Myocyte (in vitro differentiated cells): ENCODE measurements around the gene DRD2. TPM values are rescaled to one million over a fixed set of nuclear protein-coding genes. Genes with fewer than 3 reads are reported as not detected.

ENCODE experiments used
- DNase-seq: peaks from one replicate; pipeline ENCODE4 v3.0.0-alpha.2; 2012; ENCODE audit warnings: low read depth
- microRNA-seq: library from miRNA; unstranded; fragments of <30 nt; microRNA quantifications from one replicate; pipeline ENCODE4, GENCODE V29; 2016
- total RNA-seq: library from RNA; depleted of rRNA; stranded (reverse); fragments of >200 nt; gene quantifications from 2 replicates; pipeline ENCODE4 v1.2.3, GENCODE V29; 2014

DRD2 gene
- total RNA-seq, 1 donor from 2014 or later: 0.11 TPM

- no peak for DNase-seq
Observed at GRCh38 chr11:113373981-113374560, 101.1 kb downstream of the DRD2 start.

- DNase-seq: peak; percentile 63
Observed at GRCh38 chr11:113373306-113373705, 101.9 kb downstream of the DRD2 start.

GRCh38 chr11:113372309-113372708 lies 102.9 kb downstream of the DRD2 start:
- no peak for DNase-seq

- DNase-seq: no peak
Observed at GRCh38 chr11:113370634-113371033, 104.6 kb downstream of the DRD2 start.

- DNase-seq: no peak
Observed at GRCh38 chr11:113369411-113369810, 105.8 kb downstream of the DRD2 start.

- DNase-seq: no peak
Observed at GRCh38 chr11:113365895-113366294, 109.3 kb downstream of the DRD2 start.

- no peak for DNase-seq
Observed at GRCh38 chr11:113363996-113364641, 111.1 kb downstream of the DRD2 start.

GRCh38 chr11:113363406-113363805 lies 111.8 kb downstream of the DRD2 start:
- peak; percentile 31 for DNase-seq

Small RNA genes within 50 kb of the gene (microRNA-seq; reads per million reads assigned to microRNA genes)
- not detected for gene MIR4301

Other genes with a start within 250 kb of the DRD2 start
- gene TTC12, start 160.8 kb downstream of the DRD2 start, total RNA-seq: 4.3 and 6.3 TPM in 2 replicates
- 0.26 TPM in 1 of 2 replicates, not detected in the other for gene ANKK1, start 87.6 kb downstream of the DRD2 start, total RNA-seq
- 0.48 and 0.99 TPM in 2 replicates for gene TMPRSS5, start 230.9 kb upstream of the DRD2 start, total RNA-seq